Left lobe of liver (tissue), 2 donors: ENCODE results near the gene HMG20B. TPM values are rescaled to one million over a fixed set of nuclear protein-coding genes. Genes with fewer than 3 reads are reported as not detected.
"Not testable (repeated sequence)": the region's sequence is repeated elsewhere in the genome, so short reads cannot be mapped to it uniquely, and the experiment has no call there.

Experiments
- ATAC-seq: fragments of 200-7000 bp; cut with Tn5 transposase; one replicate; pipeline ENCODE4 v1.9.1; 2020; ENCODE audit warnings: mild to moderate bottlenecking, moderate library complexity
- DNase-seq: peaks from one replicate; pipeline ENCODE4 v3.0.0-alpha.2; 2020; ENCODE audit warnings: low spot score
- total RNA-seq: library from RNA; stranded (reverse); gene quantifications from one replicate; pipeline ENCODE4 v1.2.1, GENCODE V29; 2021
- donor health status: DM: no; HTN: no; CAD: no; lungs with moderate emphysema.
- donor health status: DM: no; HTN: yes; CAD: no.

The HMG20B gene
- total RNA-seq, 1 donor from 2014 or later: 44.2 TPM

GRCh38 chr19:3554254-3555083 is 18.3 kb upstream of the HMG20B start:
- no peak for DNase-seq
- no peak for ATAC-seq

GRCh38 chr19:3555653-3556422 is 16.9 kb upstream of the HMG20B start:
- no peak for DNase-seq
- ATAC-seq: no peak

DNA sequence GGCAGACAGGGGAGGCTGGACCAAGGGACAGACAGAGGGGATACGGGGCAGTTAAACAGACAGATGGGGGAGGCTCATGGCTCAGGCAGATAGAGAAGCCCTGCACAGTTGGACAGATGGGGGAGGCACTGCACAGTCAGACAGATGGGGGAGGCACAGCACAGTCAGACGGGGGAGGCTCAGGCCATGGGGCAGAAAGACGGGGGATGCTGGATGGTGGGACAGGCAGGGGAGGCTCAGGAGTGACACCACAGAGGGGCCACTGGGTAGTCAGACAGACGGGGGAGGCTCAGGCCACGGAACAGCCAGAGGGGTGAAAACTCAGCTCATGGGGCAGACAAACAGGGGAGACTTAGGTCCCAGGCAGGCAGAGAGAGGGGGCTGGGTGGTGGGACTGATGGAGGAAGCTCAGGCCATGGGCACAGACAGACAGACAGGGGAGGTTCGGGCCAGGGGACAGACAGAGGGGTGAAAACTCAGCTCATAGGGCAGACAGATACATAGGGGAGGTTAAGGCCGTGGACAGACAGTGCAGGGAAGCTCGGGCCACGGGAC is 16.2 kb upstream of the HMG20B start:
- DNase-seq (no peak), ATAC-seq (no peak)

GRCh38 chr19:3556978-3557460 is 15.7 kb upstream of the HMG20B start:
- DNase-seq: no peak
- peak; percentile 35 for ATAC-seq

DNA sequence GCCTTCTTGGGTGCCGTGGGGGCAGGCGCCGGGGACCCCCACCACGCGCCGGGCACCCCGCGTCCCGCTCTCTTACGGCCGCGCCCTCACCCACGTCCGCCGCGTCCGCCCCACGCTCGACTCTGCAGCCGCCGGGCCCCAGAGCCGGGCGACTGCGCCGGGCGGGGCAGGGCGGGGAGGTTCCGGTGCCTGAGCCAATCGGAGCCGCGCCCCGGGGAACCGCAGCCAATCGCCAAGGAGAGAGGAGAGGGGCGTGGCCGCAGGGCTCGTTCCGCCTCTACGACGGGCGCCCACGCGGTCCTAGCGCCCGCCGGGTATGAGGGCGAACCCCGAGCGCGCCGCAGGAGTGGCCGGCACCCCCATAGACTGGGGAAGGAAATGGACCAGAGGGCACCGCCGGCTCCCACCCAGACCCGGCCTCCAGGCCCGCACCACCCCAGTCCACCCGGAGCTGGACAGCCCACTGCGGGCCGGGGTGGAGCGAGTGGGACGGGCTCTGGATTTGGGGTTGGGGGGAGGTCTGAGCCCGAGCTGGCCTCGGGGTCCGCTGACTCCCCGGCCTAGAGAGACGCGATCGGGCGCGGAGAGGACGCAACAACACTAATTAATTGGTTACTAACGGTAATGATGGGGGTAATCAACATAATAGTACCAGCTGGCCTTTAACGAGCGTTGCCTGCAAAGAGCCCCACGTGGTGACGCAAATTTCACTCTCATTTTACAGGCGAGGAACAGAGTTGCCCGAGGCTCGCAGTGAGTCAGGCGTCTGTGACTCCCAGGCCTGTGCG is 15.1 kb upstream of the HMG20B start, which contains the start of gene MFSD12:
Gene MFSD12 (minus strand): TSS at position 126 of the 788 bp plus-strand sequence. CDS start 183 bp downstream, outside the sequence.
- peak; percentile 96 for DNase-seq
- ATAC-seq: peak; percentile 93

DNA sequence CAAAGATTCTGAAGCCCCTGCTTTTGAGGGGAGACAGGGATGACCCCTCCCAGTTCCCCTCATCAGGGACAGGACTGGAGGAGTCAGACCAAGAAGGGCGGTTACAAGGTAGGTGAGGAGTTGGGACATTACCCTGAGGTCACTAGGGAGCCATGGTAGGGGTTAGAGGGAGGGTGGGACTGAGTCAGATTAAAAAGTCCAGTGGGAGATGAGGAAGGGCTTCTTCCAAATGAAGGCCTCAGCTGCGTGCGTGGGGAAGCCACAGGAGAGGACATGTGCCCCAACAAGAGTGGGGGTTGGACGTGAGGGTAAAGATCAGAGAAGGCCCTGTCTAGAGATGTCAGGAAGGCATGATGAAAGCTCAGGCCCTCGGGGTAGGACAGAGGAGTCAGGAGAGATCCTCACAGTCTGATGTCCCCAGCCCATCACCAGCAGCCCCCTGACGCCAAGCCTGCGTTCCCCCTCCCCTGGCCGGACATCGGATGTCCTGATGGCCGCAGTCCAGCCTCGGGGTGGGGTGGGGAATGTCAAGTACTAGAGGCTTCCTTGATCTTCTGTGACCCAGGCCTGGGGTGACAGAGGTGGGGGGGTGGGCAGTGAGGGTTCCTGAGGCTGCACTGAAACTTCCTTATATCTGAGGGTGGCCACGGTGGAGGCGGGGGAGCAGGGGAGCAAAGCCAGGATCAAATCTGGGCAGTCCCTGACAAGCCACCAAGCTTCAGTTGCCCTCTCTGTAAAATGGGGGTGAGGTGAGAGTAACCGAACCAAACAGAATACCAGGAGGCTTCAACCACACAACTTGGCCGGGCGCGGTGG is 8.8 kb upstream of the HMG20B start:
- ATAC-seq (peak; percentile 20), DNase-seq (no peak)

- DNase-seq: no peak
- no peak for ATAC-seq
Measured at GRCh38 chr19:3565139-3565538, 7.6 kb upstream of the HMG20B start.

DNA sequence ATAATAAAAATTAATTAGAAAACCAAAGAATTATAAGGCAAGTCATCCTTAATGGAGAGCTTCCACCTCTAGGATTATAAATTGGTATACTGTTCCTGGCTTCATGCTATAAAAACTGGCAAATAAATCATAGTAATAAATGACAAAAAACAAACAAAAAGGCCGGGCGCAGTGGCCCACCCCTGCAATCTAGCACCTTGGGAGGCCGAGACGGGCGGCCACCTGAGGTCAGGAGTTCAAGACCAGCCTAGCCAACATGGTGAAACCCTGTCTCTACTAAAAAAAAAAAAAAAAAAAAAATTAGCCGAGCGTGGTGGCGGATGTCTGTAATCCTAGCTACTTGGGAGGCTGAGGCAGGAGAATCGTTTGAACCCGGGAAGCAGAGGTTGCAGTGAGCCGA is 2.7 kb upstream of the HMG20B start:
- not testable (repeated sequence) for DNase-seq, ATAC-seq

DNA sequence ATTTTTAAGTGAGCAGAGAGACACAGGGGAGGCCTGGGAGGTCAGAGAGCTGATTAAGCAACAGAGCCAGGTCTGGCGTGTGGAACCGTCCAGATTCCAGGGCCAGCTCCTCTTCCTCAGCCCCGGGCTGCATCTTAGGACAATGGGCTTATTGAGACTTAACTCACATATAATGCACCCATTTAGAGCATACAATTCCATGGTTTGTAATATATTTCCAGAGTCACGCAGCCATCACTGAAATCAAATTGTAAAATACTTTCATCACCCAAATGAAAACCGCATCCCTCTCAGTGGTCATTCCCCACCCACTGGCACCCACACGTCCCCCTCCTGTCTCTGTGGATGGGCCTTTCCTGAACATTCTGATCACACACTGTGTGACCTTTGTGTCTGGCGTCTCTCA is 2.1 kb upstream of the HMG20B start:
- DNase-seq (no peak), ATAC-seq (no peak)

GRCh38 chr19:3572132-3572854 is 451 bp upstream of the HMG20B start:
- peak; percentile 100 for DNase-seq
- peak; percentile 92 for ATAC-seq

DNA sequence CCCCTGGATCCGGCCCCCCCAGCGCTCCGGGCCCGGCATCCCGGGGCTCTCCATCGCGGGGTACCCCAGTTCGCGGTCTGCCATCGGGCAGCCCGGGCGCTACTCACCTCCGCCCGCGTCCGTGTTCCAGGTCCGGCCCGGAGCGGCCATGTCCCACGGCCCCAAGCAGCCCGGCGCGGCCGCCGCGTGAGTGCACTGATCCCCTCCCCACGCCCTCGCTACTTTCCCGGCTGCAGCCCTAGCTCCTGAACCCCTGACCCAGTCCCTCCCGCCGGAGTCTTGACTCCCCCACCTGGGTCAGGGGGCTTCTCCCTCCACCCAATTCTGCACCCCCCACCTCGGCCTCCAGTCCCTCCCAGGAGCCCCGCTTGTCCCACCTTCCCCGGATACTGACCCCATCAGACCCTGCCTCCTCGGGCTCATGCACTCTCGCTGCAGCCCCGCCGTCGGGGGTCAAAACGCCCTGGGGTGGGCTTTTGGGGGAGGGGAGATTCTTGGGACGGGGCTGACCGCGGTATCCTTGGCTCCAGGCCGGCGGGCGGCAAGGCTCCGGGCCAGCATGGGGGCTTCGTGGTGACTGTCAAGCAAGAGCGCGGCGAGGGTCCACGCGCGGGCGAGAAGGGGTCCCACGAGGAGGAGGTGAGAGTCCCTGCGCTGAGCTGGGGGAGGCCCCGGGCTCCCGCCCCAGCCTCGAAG is 566 bp downstream of the HMG20B start:
- peak; percentile 9 for ATAC-seq
- no peak for DNase-seq

DNA sequence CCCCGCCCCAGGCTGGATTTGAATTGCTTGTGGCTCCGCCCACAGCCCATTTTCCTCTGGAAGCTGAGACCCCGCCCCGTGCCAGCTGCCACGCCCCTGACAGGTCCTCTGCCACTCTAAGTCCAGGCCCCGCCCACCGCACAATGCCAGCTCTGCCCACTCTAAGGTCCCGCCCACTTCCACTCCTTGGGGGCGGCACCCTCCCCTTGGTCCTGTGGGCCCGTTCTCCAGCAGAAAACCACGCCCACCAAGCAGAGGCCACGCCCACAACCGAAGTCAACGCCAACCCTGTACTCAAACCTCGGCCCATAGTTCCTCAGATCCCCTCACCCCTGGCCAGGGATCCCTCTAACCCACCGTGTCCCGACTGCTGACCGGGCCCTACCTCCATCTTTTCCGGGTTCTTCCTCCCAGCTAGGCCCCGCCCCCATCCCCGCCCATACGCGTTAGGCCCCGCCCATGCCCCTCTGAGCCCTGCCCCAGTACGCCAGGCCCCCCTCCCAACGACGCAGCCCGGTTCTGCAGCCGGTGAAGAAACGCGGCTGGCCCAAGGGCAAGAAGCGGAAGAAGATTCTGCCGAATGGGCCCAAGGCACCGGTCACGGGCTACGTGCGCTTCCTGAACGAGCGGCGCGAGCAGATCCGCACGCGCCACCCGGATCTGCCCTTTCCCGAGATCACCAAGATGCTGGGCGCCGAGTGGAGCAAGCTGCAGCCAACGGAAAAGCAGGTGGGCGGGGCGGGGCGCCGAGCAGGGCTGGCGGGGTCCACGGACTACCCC is 1.3 kb downstream of the HMG20B start:
- peak; percentile 89 for DNase-seq
- peak; percentile 56 for ATAC-seq

GRCh38 chr19:3575260-3575741 is 2.6 kb downstream of the HMG20B start:
- ATAC-seq (no peak), DNase-seq (no peak)

DNA sequence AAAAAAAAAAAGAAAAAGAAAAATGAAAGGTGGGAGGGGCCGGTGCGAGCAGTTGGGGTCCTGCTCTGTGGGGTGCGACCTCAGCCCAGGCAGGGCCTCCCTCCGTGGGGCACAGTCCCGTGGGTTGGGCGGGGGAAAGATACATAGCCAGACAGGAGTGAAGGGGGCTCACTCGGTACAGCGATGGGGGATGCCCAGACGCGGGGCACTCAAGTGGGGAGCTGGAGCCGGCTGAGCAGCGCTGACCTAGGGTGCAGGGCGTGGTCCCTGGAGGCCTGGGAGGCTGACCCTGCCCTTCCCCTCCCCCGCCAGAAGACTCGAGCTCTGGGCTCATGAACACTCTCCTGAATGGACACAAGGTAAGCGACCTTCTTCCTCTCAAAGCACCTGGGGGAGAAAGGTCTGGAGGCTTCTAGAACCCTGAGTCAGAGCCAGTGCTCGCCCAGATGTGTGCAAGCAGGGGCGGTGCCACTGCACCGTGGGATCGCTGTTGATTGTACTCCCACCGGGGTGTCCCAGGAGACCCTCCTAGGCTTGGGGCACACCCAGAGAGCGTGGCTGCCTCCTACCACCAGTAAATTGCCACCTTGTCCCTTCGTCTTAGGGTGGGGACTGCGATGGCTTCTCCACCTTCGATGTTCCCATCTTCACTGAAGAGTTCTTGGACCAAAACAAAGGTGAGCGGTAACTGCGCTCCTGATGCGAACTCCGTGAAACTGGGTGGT is 3.4 kb downstream of the HMG20B start:
- no peak for DNase-seq
- ATAC-seq: no peak

DNA sequence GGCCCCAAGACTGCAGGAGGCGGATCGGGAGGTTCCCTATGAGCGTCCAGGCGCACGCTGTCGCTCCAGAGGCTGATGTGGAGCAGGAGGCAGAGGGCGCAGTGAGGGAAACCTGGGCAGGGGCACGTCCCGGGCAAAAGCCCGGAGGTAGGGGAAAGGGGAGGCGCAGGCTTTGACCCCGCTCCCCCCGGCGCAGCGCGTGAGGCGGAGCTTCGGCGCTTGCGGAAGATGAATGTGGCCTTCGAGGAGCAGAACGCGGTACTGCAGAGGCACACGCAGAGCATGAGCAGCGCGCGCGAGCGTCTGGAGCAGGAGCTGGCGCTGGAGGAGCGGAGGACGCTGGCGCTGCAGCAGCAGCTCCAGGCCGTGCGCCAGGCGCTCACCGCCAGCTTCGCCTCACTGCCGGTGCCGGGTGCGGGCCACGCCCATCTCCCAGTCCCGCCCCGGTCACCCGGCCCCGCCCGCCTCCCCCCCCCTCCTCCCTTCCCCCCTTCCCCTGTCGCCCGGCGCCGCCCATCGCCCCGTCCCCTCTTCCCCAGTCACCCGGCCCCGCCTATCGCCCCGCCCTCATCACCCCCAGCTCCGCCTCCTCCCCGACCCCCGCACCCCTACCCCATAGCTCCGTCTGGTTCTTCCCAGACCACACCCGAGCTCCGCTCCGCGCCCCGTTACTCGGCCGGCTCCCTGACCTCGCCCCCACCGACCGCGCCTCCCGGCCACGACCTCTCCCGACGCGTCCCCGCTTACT is 4.1 kb downstream of the HMG20B start:
- ATAC-seq: no peak

GRCh38 chr19:3577723-3578344 is 5.1 kb downstream of the HMG20B start:
- ATAC-seq (no peak), DNase-seq (no peak)

More for the DNA sequence above, 4.1 kb downstream of the HMG20B start:
- DNase-seq: no peak
